ENCODE data around the gene RINL.

The RINL gene

GRCh38 chr19:38842439-38843174 is 35.5 kb downstream of the RINL start:
- no peak for DNase-seq (ENCODE audit: low read depth in 2 of 2)

GRCh38 chr19:38841787-38842438 is 36.2 kb downstream of the RINL start:
- no peak for DNase-seq (ENCODE audit: low read depth in 2 of 2)
- no peak for TF ChIP-seq CTCF (IDR thresholded peaks at IDR 0.05; ENCODE audit: low read depth, low read length)
- no peak overlapping the region for H3K4me3 ChIP-seq (replicated peaks in 1 of 2; ENCODE audit: low read depth in 2 of 2, low read length in 2 of 2)

More at GRCh38 chr19:38842439-38843174, 35.5 kb downstream of the RINL start:
- no peak overlapping the region for H3K4me3 ChIP-seq (replicated peaks in 1 of 2; ENCODE audit: low read depth in 2 of 2, low read length in 2 of 2)
- TF ChIP-seq CTCF (IDR thresholded peaks at IDR 0.05; ENCODE audit: low read depth, low read length): no peak

- H3K4me3 ChIP-seq (replicated peaks in 1 of 2; ENCODE audit: low read depth in 2 of 2, low read length in 2 of 2): no peak overlapping the region
- TF ChIP-seq CTCF (IDR thresholded peaks at IDR 0.05; ENCODE audit: low read depth, low read length): no peak
- DNase-seq (ENCODE audit: low read depth in 2 of 2): no peak
Observed at GRCh38 chr19:38841180-38841766, 36.8 kb downstream of the RINL start.

- no peak for DNase-seq (ENCODE audit: low read depth in 2 of 2)
- no peak for TF ChIP-seq CTCF (IDR thresholded peaks at IDR 0.05; ENCODE audit: low read depth, low read length)
Observed at GRCh38 chr19:38840583-38840968, 37.5 kb downstream of the RINL start.

GRCh38 chr19:38839816-38840582 is 38.1 kb downstream of the RINL start:
- H3K4me3 ChIP-seq (replicated peaks in 1 of 2; ENCODE audit: low read depth in 2 of 2, low read length in 2 of 2): no peak overlapping the region
- no peak for DNase-seq (ENCODE audit: low read depth in 2 of 2)
- no peak for TF ChIP-seq CTCF (IDR thresholded peaks at IDR 0.05; ENCODE audit: low read depth, low read length)

More at GRCh38 chr19:38840583-38840968, 37.5 kb downstream of the RINL start:
- H3K4me3 ChIP-seq (replicated peaks in 1 of 2; ENCODE audit: low read depth in 2 of 2, low read length in 2 of 2): no peak overlapping the region

GRCh38 chr19:38838986-38839761 is 38.9 kb downstream of the RINL start:
- H3K4me3 ChIP-seq (replicated peaks in 1 of 2; ENCODE audit: low read depth in 2 of 2, low read length in 2 of 2): no peak overlapping the region
- no peak for TF ChIP-seq CTCF (IDR thresholded peaks at IDR 0.05; ENCODE audit: low read depth, low read length)
- no peak for DNase-seq (ENCODE audit: low read depth in 2 of 2)
